Kidney (tissue), 14 donors: ENCODE measurements around the gene MAP2K6. TPM values are rescaled to one million over a fixed set of nuclear protein-coding genes. Genes with fewer than 3 reads are reported as not detected.

ENCODE experiments used
- DNase-seq, 5 donors: peaks; one replicate each; pipeline ENCODE4 v3.0.0-alpha.2; 2013 to 2020
- FAIRE-seq: peaks from 2 replicates; lab custom pipeline; 2012; peaks lifted over from hg19 to GRCh38; lab: Jason Lieb, UNC
- H3K27ac ChIP-seq, 2 donors: one replicate each; pipeline ENCODE4 v1.7.0; 2013; ENCODE audit warnings: low read depth in 2 of 2, low read length in 2 of 2, inconsistent platforms in 1 of 2
- H3K27me3 ChIP-seq: one replicate; pipeline ENCODE4 v1.7.1; 2013; ENCODE audit warnings: low read length, inconsistent platforms; ENCODE audit not compliant: control insufficient read depth, insufficient read depth
- H3K36me3 ChIP-seq, 3 donors: one replicate each; pipeline versions ENCODE4 v1.7.0 to v1.7.1; 2013; ENCODE audit warnings: low read length in 3 of 3, control low read depth in 1 of 3, inconsistent platforms in 1 of 3; ENCODE audit not compliant: insufficient read depth in 3 of 3, control insufficient read depth in 2 of 3
- H3K4me1 ChIP-seq, 3 donors: one replicate each; pipeline versions ENCODE4 v1.7.0 to v1.7.1; 2013; ENCODE audit warnings: low read length in 3 of 3, inconsistent platforms in 1 of 3, low read depth in 1 of 3; ENCODE audit not compliant: control insufficient read depth in 2 of 3, insufficient read depth in 2 of 3
- H3K4me3 ChIP-seq, 3 donors: one replicate each; pipeline versions ENCODE4 v1.7.0 to v1.8.1; 2013; ENCODE audit warnings: low read length in 3 of 3, control low read depth in 1 of 3, inconsistent platforms in 1 of 3
- H3K9ac ChIP-seq, 3 donors: one replicate each; pipeline versions ENCODE4 v1.7.0 to v1.7.1; 2013; ENCODE audit warnings: low read length in 3 of 3, control low read depth in 1 of 3, inconsistent platforms in 1 of 3
- H3K9me3 ChIP-seq, 3 donors: one replicate each; pipeline versions ENCODE4 v1.7.0 to v1.7.1; 2013; ENCODE audit warnings: low read length in 3 of 3, control low read depth in 1 of 3, inconsistent platforms in 1 of 3; ENCODE audit not compliant: control insufficient read depth in 2 of 3, insufficient read depth in 1 of 3
- intact Hi-C: fragments of 100-400 bp; cut with DNase I; formaldehyde crosslinking; loops from one replicate; pipeline ENCODE4 v1.11.1; 2022
- polyA plus RNA-seq: library from polyadenylated mRNA; stranded (reverse); fragments of 350-450 nt; fragmentation: Illumina TruSeq; extraction: RNeasy Lipid Tissue Mini Kit (QIAGEN cat#74804); gene quantifications from one replicate; pipeline ENCODE4 v1.2.3, GENCODE V29; 2014; ENCODE audit warnings: low read depth, low replicate concordance; ENCODE audit not compliant: insufficient read depth
- total RNA-seq: library from RNA; stranded (reverse); fragmentation: NEBNext Ultra II Directional; extraction: Animal tissue kit (Norgen Biotek cat#: 25700); gene quantifications from one replicate; pipeline ENCODE4 v1.2.1, GENCODE V29; 2021
- TF ChIP-seq, protein P1 (sequence below): IDR thresholded peaks from 3 replicates; pipeline ENCODE4 v1.5.1; 2012; ENCODE audit warnings: mild to moderate bottlenecking, moderate library complexity, borderline replicate concordance; ENCODE audit not compliant: insufficient read depth; ENCODE audit errors: extremely low read depth
- donor health status: control.
- donor health status: control.
- donor health status: control.
- donor health status: control.
- donor health status: control.
- donor health status: DM: yes; HTN: yes; CAD: no.
- donor health status: Normal renal cell carcinoma (clear cell type).

MAP2K6 gene
- total and polyA plus RNA-seq, 2 donors from 2014 or later = 8.6 to 10.2 TPM

GRCh38 chr17:69535016-69535570 lies 120.6 kb downstream of the MAP2K6 start:
- H3K4me3 ChIP-seq = no peak overlapping the region
- DNase-seq (no peak), FAIRE-seq (no peak)
- no peak overlapping the region for H3K27ac ChIP-seq
- H3K9ac ChIP-seq = no peak overlapping the region
- no peaks in the 10 kb centered on the region for H3K9me3 ChIP-seq
- no peaks in the 10 kb centered on the region for H3K4me1 ChIP-seq
- TF ChIP-seq, protein P1, sequence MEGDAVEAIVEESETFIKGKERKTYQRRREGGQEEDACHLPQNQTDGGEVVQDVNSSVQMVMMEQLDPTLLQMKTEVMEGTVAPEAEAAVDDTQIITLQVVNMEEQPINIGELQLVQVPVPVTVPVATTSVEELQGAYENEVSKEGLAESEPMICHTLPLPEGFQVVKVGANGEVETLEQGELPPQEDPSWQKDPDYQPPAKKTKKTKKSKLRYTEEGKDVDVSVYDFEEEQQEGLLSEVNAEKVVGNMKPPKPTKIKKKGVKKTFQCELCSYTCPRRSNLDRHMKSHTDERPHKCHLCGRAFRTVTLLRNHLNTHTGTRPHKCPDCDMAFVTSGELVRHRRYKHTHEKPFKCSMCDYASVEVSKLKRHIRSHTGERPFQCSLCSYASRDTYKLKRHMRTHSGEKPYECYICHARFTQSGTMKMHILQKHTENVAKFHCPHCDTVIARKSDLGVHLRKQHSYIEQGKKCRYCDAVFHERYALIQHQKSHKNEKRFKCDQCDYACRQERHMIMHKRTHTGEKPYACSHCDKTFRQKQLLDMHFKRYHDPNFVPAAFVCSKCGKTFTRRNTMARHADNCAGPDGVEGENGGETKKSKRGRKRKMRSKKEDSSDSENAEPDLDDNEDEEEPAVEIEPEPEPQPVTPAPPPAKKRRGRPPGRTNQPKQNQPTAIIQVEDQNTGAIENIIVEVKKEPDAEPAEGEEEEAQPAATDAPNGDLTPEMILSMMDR = no peak
- H3K36me3 ChIP-seq = peaks cover 0 to 3% (median 2%) of the 10 kb centered on the region in 3 donors
- intact Hi-C loops = no loop called here
- H3K27me3 ChIP-seq = no peaks in the 10 kb centered on the region

- FAIRE-seq = no peak
- Histone ChIP-seq H3K36me3 (peaks cover 0 to 2% (median 0%) of the 10 kb centered on the region in 3 donors), H3K9ac (no peak overlapping the region), H3K27ac (no peak overlapping the region), H3K9me3 (no peaks in the 10 kb centered on the region), H3K4me1 (no peaks in the 10 kb centered on the region), H3K4me3 (no peak overlapping the region), H3K27me3 (no peaks in the 10 kb centered on the region)
- TF ChIP-seq, protein P1 = no peak
- no peak for DNase-seq
- intact Hi-C loops = no loop called here
Measured at GRCh38 chr17:69538795-69539194, 124.3 kb downstream of the MAP2K6 start.

- no peak overlapping the region for H3K27ac ChIP-seq
- peaks cover 0 to 2% (median 0%) of the 10 kb centered on the region in 3 donors for H3K36me3 ChIP-seq
- H3K9me3 ChIP-seq = no peaks in the 10 kb centered on the region
- FAIRE-seq = no peak
- no peak for DNase-seq
- H3K4me1 ChIP-seq = no peaks in the 10 kb centered on the region
- H3K27me3 ChIP-seq = no peaks in the 10 kb centered on the region
- H3K4me3 ChIP-seq = no peak overlapping the region
- TF ChIP-seq, protein P1 = no peak
- intact Hi-C loops = no loop called here
- no peak overlapping the region for H3K9ac ChIP-seq
Measured at GRCh38 chr17:69539274-69539673, 124.8 kb downstream of the MAP2K6 start.

GRCh38 chr17:69539781-69540319 lies 125.4 kb downstream of the MAP2K6 start:
- intact Hi-C loops = no loop called here
- Histone ChIP-seq H3K27me3 (no peaks in the 10 kb centered on the region), H3K9me3 (no peaks in the 10 kb centered on the region), H3K36me3 (peaks cover 0 to 2% (median 0%) of the 10 kb centered on the region in 3 donors), H3K27ac (no peak overlapping the region), H3K4me3 (no peak overlapping the region), H3K4me1 (no peaks in the 10 kb centered on the region), H3K9ac (no peak overlapping the region)
- TF ChIP-seq, protein P1 = no peak
- no peak for FAIRE-seq
- no peak for DNase-seq
